AG09319 (cell line): ENCODE data around the gene WSCD2.
A peak's percentile ranks its signal among the peaks of the same experiment; 100 is the strongest.

Experiments
- DNase-seq: peaks from one replicate; pipeline ENCODE4 v3.0.0-alpha.2; 2010; ENCODE audit warnings: low read depth; ENCODE audit errors: extremely low read depth
- TF ChIP-seq, protein P1 (sequence below): IDR thresholded peaks from 2 replicates; pipeline ENCODE4 v1.5.1; 2011; ENCODE audit warnings: low read depth, mild to moderate bottlenecking, inconsistent platforms, low read length, moderate library complexity

Gene WSCD2

DNA sequence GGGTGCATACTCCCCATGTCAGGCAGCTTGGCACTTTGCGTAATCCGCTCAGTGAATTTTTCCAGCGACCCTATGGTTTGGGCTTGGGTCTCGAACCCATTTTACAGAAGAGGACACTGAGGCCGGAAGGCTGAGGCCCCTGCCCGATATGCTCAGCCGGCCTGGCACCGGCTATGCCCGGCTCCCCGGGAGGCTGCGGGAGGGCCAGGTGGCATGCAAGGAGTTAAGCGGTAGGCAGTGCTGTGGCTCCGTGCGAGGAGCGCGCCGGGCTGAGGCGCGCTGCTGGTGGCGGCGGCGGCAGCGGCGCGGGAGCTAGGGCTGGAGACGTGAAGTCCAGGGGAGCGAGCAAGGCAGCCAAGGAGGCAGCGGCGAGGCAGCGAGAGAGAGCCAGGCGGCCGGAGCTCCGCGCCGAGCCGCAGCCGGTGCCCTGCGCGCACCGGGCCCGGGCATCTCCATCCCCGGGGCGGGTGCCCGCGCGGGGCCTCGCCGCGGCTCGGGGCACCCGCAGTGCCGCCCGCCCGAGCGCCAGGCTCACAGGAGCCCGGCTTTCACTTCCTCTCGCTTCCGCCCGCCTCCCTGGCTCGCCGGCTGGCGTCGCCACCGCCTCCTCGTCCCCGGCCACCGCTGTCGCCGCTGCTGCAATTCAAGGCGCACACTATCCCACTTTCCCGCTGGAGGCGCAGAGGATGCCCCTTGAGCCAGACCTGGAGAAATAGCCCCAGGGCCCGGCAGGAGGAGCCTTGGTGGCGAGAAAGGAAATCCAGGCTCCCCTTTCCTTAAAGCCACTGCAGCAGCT lies at the start of gene WSCD2:
WSCD2 (plus strand) TSS at position 272 of the 796 bp plus-strand sequence. CDS start 66,545 bp downstream, outside the sequence.
- no peak for DNase-seq
- TF ChIP-seq, protein P1, sequence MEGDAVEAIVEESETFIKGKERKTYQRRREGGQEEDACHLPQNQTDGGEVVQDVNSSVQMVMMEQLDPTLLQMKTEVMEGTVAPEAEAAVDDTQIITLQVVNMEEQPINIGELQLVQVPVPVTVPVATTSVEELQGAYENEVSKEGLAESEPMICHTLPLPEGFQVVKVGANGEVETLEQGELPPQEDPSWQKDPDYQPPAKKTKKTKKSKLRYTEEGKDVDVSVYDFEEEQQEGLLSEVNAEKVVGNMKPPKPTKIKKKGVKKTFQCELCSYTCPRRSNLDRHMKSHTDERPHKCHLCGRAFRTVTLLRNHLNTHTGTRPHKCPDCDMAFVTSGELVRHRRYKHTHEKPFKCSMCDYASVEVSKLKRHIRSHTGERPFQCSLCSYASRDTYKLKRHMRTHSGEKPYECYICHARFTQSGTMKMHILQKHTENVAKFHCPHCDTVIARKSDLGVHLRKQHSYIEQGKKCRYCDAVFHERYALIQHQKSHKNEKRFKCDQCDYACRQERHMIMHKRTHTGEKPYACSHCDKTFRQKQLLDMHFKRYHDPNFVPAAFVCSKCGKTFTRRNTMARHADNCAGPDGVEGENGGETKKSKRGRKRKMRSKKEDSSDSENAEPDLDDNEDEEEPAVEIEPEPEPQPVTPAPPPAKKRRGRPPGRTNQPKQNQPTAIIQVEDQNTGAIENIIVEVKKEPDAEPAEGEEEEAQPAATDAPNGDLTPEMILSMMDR, result peak; percentile 8

DNA sequence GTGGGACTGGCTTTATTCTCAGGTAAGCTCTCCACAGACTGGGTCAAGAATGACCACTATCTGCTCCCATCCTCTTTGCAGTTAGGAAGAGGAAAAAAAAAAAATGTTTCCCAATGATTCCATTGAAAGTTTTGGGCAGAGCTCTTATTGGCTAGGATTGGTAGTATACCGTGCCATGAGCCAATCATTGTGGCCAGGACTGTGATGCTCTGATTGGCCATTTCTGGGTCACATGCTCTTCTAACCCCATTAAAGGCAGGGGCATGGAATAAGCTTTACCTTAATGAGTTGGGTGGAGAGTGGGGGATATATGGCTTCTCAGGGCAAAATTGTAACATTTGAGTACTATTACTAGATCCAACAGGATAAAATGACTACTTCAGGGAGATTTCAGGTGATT lies 49.4 kb upstream of the WSCD2 start:
- TF ChIP-seq, protein P1, result no peak
- no peak for DNase-seq

DNA sequence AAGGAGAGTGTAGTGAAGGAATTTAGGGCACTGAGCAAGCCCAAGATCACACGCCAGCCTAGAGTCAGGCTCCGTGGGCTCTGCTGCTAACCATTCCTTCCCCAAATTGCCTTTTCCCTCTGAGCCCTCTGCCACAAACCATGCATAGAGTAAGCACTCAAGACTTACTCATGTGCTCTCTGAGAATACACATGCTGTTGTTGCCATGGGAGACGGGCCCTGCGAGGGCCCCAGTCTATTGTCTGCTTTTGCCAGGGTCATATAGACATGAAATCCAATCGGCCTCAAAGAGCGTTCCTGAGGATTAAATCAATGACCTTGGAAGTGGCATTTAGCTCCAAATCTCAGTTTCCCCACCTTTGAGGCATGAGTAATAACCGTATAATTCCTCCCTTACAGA lies 48.7 kb upstream of the WSCD2 start:
- TF ChIP-seq, protein P1, result no peak
- no peak for DNase-seq

DNA sequence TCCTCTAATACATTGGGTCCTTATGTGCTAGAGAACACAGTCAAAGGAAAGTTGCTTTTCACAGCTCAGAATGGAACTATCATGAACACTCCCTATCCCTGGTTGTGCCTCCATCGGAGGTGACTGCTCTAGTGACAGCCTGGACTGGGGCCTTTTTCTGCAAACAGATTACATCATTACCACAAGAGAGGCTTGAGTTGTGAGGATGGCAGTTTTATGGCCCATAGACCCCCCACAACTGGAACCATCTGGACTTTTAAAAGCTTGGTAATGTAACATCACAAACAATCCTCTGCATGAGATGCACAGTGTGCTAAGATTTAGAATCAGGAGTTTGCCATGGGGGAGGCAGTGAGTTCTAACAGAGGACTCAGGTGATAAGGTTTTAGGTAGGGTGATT lies 46.6 kb upstream of the WSCD2 start:
- no peak for DNase-seq

GRCh38 chr12:108087900-108088299 lies 41.2 kb upstream of the WSCD2 start:
- DNase-seq, result no peak
- TF ChIP-seq, protein P1, result no peak

More for the DNA sequence above, 46.6 kb upstream of the WSCD2 start:
- TF ChIP-seq, protein P1, result no peak

GRCh38 chr12:108090107-108090899 lies 38.8 kb upstream of the WSCD2 start:
- no peak for DNase-seq
- TF ChIP-seq, protein P1, result no peak
